ENCODE data around the gene ATP5ME.

The ATP5ME gene

GRCh38 chr4:666822-667544 lies 7.1 kb downstream of the ATP5ME start:
- no peak for DNase-seq (ENCODE audit: low read depth)

- DNase-seq (ENCODE audit: low read depth) = no peak
Measured at GRCh38 chr4:666436-666810, 7.7 kb downstream of the ATP5ME start.

GRCh38 chr4:665751-666435 lies 8.2 kb downstream of the ATP5ME start:
- DNase-seq (ENCODE audit: low read depth) = no peak

GRCh38 chr4:665381-665750 lies 8.7 kb downstream of the ATP5ME start:
- DNase-seq (ENCODE audit: low read depth) = no peak

- no peak for DNase-seq (ENCODE audit: low read depth)
Measured at GRCh38 chr4:664713-665231, 9.3 kb downstream of the ATP5ME start.

- peak; percentile 56 for DNase-seq (ENCODE audit: low read depth)
Measured at GRCh38 chr4:663438-664428, 10.3 kb downstream of the ATP5ME start.

- DNase-seq (ENCODE audit: low read depth) = no peak
Measured at GRCh38 chr4:663046-663437, 11.0 kb downstream of the ATP5ME start.

GRCh38 chr4:661881-662761 lies 12.0 kb downstream of the ATP5ME start:
- DNase-seq (ENCODE audit: low read depth) = no peak

GRCh38 chr4:661231-661630 lies 12.8 kb downstream of the ATP5ME start:
- no peak for DNase-seq (ENCODE audit: low read depth)

GRCh38 chr4:660401-660800 lies 13.7 kb downstream of the ATP5ME start:
- no peak for DNase-seq (ENCODE audit: low read depth)

- no peak for DNase-seq (ENCODE audit: low read depth)
Measured at GRCh38 chr4:659851-660250, 14.2 kb downstream of the ATP5ME start.

- DNase-seq (ENCODE audit: low read depth) = no peak
Measured at GRCh38 chr4:658681-659667, 15.1 kb downstream of the ATP5ME start.

- DNase-seq (ENCODE audit: low read depth) = no peak
Measured at GRCh38 chr4:657834-658667, 16.0 kb downstream of the ATP5ME start.

GRCh38 chr4:657338-657833 lies 16.7 kb downstream of the ATP5ME start:
- no peak for DNase-seq (ENCODE audit: low read depth)

- no peak for DNase-seq (ENCODE audit: low read depth)
Measured at GRCh38 chr4:656436-657337, 17.4 kb downstream of the ATP5ME start.

GRCh38 chr4:655464-656151 lies 18.5 kb downstream of the ATP5ME start:
- DNase-seq (ENCODE audit: low read depth) = no peak

GRCh38 chr4:654871-655463 lies 19.1 kb downstream of the ATP5ME start:
- DNase-seq (ENCODE audit: low read depth) = no peak
